Neural progenitor cell (in vitro differentiated cells): ENCODE results near the gene PSENEN.

ENCODE experiments used
- CTCF ChIP-seq: fragments of 200-600 bp; sonication (generic); IDR thresholded peaks from 2 replicates; pipeline ENCODE4 v1.5.1; 2017; ENCODE audit warnings: antibody characterized with exemption, mild to moderate bottlenecking
- EZH2phosphoT487 ChIP-seq: fragments of 200-600 bp; sonication (generic); IDR thresholded peaks from 2 replicates; pipeline ENCODE4 v1.6.1; 2017; ENCODE audit warnings: antibody characterized with exemption

- no peak for TF ChIP-seq CTCF
- TF ChIP-seq EZH2phosphoT487 = no peak
Measured at GRCh38 chr19:35759697-35760096, 14.2 kb downstream of the PSENEN start.
